Progenitor cell of endocrine pancreas (in vitro differentiated cells): ENCODE data around the gene WDR62. TPM values are rescaled to one million over a fixed set of nuclear protein-coding genes. Genes with fewer than 3 reads are reported as not detected.

ENCODE experiments used
- DNase-seq: peaks from one replicate; pipeline ENCODE4 v3.0.0; 2021; ENCODE audit warnings: low spot score; ENCODE audit not compliant: unreplicated experiment
- H3K27ac Mint-ChIP-seq: 2 replicates; pipeline ENCODE4 v1.8.0; 2021; ENCODE audit warnings: mild to moderate bottlenecking, moderate library complexity, mixed read lengths
- H3K27me3 Mint-ChIP-seq: 2 replicates; pipeline ENCODE4 v1.8.0; 2021; ENCODE audit warnings: mixed read lengths
- H3K36me3 Mint-ChIP-seq: 2 replicates; pipeline ENCODE4 v1.8.0; 2022; ENCODE audit warnings: mixed read lengths; ENCODE audit not compliant: insufficient read depth
- H3K4me1 Mint-ChIP-seq: 2 replicates; pipeline ENCODE4 v1.8.0; 2021; ENCODE audit warnings: low read depth, mixed read lengths
- H3K4me3 Mint-ChIP-seq: 2 replicates; pipeline ENCODE4 v1.8.0; 2021; ENCODE audit warnings: low read depth, mild to moderate bottlenecking, moderate library complexity, mixed read lengths
- H3K9me3 Mint-ChIP-seq: 2 replicates; pipeline ENCODE4 v1.8.0; 2021; ENCODE audit warnings: low read depth, mixed read lengths
- CTCF ChIP-seq: fragments of 200-600 bp; sonication (generic); IDR thresholded peaks from one replicate; pipeline ENCODE4 v1.5.0; 2021; ENCODE audit warnings: antibody characterized with exemption, mild to moderate bottlenecking; ENCODE audit not compliant: unreplicated experiment
- total RNA-seq: library from RNA; stranded (reverse); gene quantifications from 2 replicates; pipeline ENCODE4 v1.2.1, GENCODE V29; 2021

Gene WDR62
- total RNA-seq, 1 donor from 2014 or later: 9.2 TPM

GRCh38 chr19:36141039-36141927 is 86.6 kb downstream of the WDR62 start:
- peak; percentile 80 for DNase-seq
- Mint-ChIP-seq H3K4me1 (peaks cover 11% of the 10 kb centered on the region), H3K36me3 (peaks cover 18% of the 10 kb centered on the region), H3K4me3 (peak overlapping the region; percentile 98), H3K27me3 (peaks cover 5% of the 10 kb centered on the region), H3K9me3 (peaks cover 4% of the 10 kb centered on the region), H3K27ac (peak overlapping the region; percentile 98)
- no peak for TF ChIP-seq CTCF

GRCh38 chr19:36142046-36142445 is 87.3 kb downstream of the WDR62 start:
- Mint-ChIP-seq H3K27ac (no peak overlapping the region), H3K27me3 (no peaks in the 10 kb centered on the region)
- DNase-seq: no peak

GRCh38 chr19:36142496-36142895 is 87.8 kb downstream of the WDR62 start:
- TF ChIP-seq CTCF: no peak
- peaks cover 4% of the 10 kb centered on the region for H3K9me3 Mint-ChIP-seq
- no peak overlapping the region for H3K27ac Mint-ChIP-seq
- H3K4me1 Mint-ChIP-seq: peaks cover 8% of the 10 kb centered on the region
- peak overlapping the region; percentile 33 for H3K4me3 Mint-ChIP-seq
- peaks cover 25% of the 10 kb centered on the region for H3K36me3 Mint-ChIP-seq
- no peaks in the 10 kb centered on the region for H3K27me3 Mint-ChIP-seq
- no peak for DNase-seq

More at GRCh38 chr19:36142046-36142445, 87.3 kb downstream of the WDR62 start:
- Mint-ChIP-seq H3K4me1 (peaks cover 8% of the 10 kb centered on the region), H3K4me3 (peak overlapping the region; percentile 98), H3K9me3 (peaks cover 4% of the 10 kb centered on the region), H3K36me3 (peaks cover 23% of the 10 kb centered on the region)
- TF ChIP-seq CTCF: no peak

GRCh38 chr19:36144624-36145023 is 89.9 kb downstream of the WDR62 start:
- no peak for DNase-seq
- Mint-ChIP-seq H3K4me1 (peaks cover 6% of the 10 kb centered on the region), H3K9me3 (peaks cover 4% of the 10 kb centered on the region), H3K4me3 (no peak overlapping the region), H3K27me3 (no peaks in the 10 kb centered on the region), H3K27ac (no peak overlapping the region), H3K36me3 (peaks cover 29% of the 10 kb centered on the region)
- TF ChIP-seq CTCF: no peak

- no peak overlapping the region for H3K4me3 Mint-ChIP-seq
- H3K27ac Mint-ChIP-seq: peak overlapping the region; percentile 81
- peaks cover 18% of the 10 kb centered on the region for H3K36me3 Mint-ChIP-seq
Measured at GRCh38 chr19:36149673-36150406, 95.1 kb downstream of the WDR62 start.

More at GRCh38 chr19:36149673-36150406, 95.1 kb downstream of the WDR62 start:
- H3K27me3 Mint-ChIP-seq: no peaks in the 10 kb centered on the region
- DNase-seq: no peak
- H3K9me3 Mint-ChIP-seq: no peaks in the 10 kb centered on the region
- no peaks in the 10 kb centered on the region for H3K4me1 Mint-ChIP-seq
- TF ChIP-seq CTCF: no peak
